OCI-LY7 (cell line): ENCODE measurements around the gene GNAI2.

Source experiments
- CTCF ChIP-seq: fragments of 200-600 bp; sonication (generic); conservative IDR thresholded peaks from 2 replicates; pipeline ENCODE4 v1.5.1; 2014; ENCODE audit warnings: mild to moderate bottlenecking, antibody characterized with exemption, low read length, moderate library complexity, mixed read lengths
- EZH2phosphoT487 ChIP-seq: fragments of 200-600 bp; sonication (generic); IDR thresholded peaks from 2 replicates; pipeline ENCODE4 v1.6.1; 2018; ENCODE audit warnings: low read depth, borderline replicate concordance, mild to moderate bottlenecking, mixed run types, antibody characterized with exemption, low read length, moderate library complexity, mixed read lengths

GRCh38 chr3:50297384-50297775, 61.4 kb downstream of the GNAI2 start:
- TF ChIP-seq CTCF (no peak), EZH2phosphoT487 (no peak)
